Rectal smooth muscle tissue (tissue), 1 donor: Measurements from ENCODE around the gene SBK1.
"Not testable (repeated sequence)": the region's sequence is repeated elsewhere in the genome, so short reads cannot be mapped to it uniquely, and the experiment has no call there.

Experiments
- H3K27ac ChIP-seq: one replicate; pipeline ENCODE4 v1.7.0; 2013; ENCODE audit warnings: low read depth, low read length, inconsistent platforms
- H3K27me3 ChIP-seq: one replicate; pipeline ENCODE4 v1.7.0; 2013; ENCODE audit warnings: low read length; ENCODE audit not compliant: control insufficient read depth, insufficient read depth
- H3K36me3 ChIP-seq: one replicate; pipeline ENCODE4 v1.7.0; 2013; ENCODE audit warnings: low read length; ENCODE audit not compliant: control insufficient read depth, insufficient read depth
- H3K4me1 ChIP-seq: one replicate; pipeline ENCODE4 v1.7.0; 2013; ENCODE audit warnings: low read length; ENCODE audit not compliant: control insufficient read depth, insufficient read depth
- H3K4me3 ChIP-seq: one replicate; pipeline ENCODE4 v1.7.0; 2013; ENCODE audit warnings: low read length
- H3K9ac ChIP-seq: one replicate; pipeline ENCODE4 v1.7.0; 2013; ENCODE audit warnings: low read length

The SBK1 gene

GRCh38 chr16:28330981-28331380 lies 38.7 kb downstream of the SBK1 start:
- not testable (repeated sequence) for H3K9ac ChIP-seq, H3K27me3 ChIP-seq, H3K4me3 ChIP-seq, H3K27ac ChIP-seq, H3K4me1 ChIP-seq, H3K36me3 ChIP-seq

- not testable (repeated sequence) for H3K4me3 ChIP-seq, H3K36me3 ChIP-seq, H3K27me3 ChIP-seq, H3K9ac ChIP-seq, H3K27ac ChIP-seq, H3K4me1 ChIP-seq
These were observed 40.3 kb downstream of the SBK1 start for GRCh38 chr16:28332632-28333031.

GRCh38 chr16:28335678-28336077 lies 43.4 kb downstream of the SBK1 start:
- not testable (repeated sequence) for H3K27ac ChIP-seq, H3K36me3 ChIP-seq, H3K4me1 ChIP-seq, H3K9ac ChIP-seq, H3K27me3 ChIP-seq, H3K4me3 ChIP-seq

- H3K9ac ChIP-seq, H3K27me3 ChIP-seq, H3K27ac ChIP-seq: not testable (repeated sequence)
These were observed 44.8 kb downstream of the SBK1 start for GRCh38 chr16:28336940-28337710.

GRCh38 chr16:28338230-28338629 lies 45.9 kb downstream of the SBK1 start:
- H3K27me3 ChIP-seq, H3K4me3 ChIP-seq, H3K27ac ChIP-seq, H3K36me3 ChIP-seq, H3K4me1 ChIP-seq, H3K9ac ChIP-seq: not testable (repeated sequence)

More at GRCh38 chr16:28336940-28337710, 44.8 kb downstream of the SBK1 start:
- H3K4me3 ChIP-seq, H3K4me1 ChIP-seq, H3K36me3 ChIP-seq: not testable (repeated sequence)

- not testable (repeated sequence) for H3K9ac ChIP-seq, H3K27ac ChIP-seq, H3K27me3 ChIP-seq
These were observed 70.3 kb downstream of the SBK1 start for GRCh38 chr16:28362600-28362999.

GRCh38 chr16:28363408-28363807 lies 71.1 kb downstream of the SBK1 start, which contains the start of gene NPIPB6:
Gene NPIPB6, minus strand, starts transcription at chr16:28363508. Its CDS starts 686 bp downstream, at chr16:28362822.
- H3K4me3 ChIP-seq, H3K27ac ChIP-seq, H3K9ac ChIP-seq, H3K36me3 ChIP-seq, H3K27me3 ChIP-seq, H3K4me1 ChIP-seq: not testable (repeated sequence)

More at GRCh38 chr16:28362600-28362999, 70.3 kb downstream of the SBK1 start:
- not testable (repeated sequence) for H3K36me3 ChIP-seq, H3K4me1 ChIP-seq, H3K4me3 ChIP-seq

- H3K4me1 ChIP-seq, H3K36me3 ChIP-seq, H3K4me3 ChIP-seq, H3K9ac ChIP-seq, H3K27ac ChIP-seq, H3K27me3 ChIP-seq: not testable (repeated sequence)
These were observed 72.2 kb downstream of the SBK1 start for GRCh38 chr16:28364268-28365173.

- H3K36me3 ChIP-seq, H3K9ac ChIP-seq, H3K4me1 ChIP-seq, H3K27me3 ChIP-seq, H3K27ac ChIP-seq, H3K4me3 ChIP-seq: not testable (repeated sequence)
These were observed 75.6 kb downstream of the SBK1 start for GRCh38 chr16:28367926-28368325.
